ENCODE measurements around the gene WARS2. TPM values are rescaled to one million over a fixed set of nuclear protein-coding genes. Genes with fewer than 3 reads are reported as not detected.

The WARS2 gene
- total and polyA plus RNA-seq, 2 of the 8 experiments (the other 6 are each of a cell fraction or from before 2014, with no cell fraction given): 4.3 to 12.9 TPM

DNA sequence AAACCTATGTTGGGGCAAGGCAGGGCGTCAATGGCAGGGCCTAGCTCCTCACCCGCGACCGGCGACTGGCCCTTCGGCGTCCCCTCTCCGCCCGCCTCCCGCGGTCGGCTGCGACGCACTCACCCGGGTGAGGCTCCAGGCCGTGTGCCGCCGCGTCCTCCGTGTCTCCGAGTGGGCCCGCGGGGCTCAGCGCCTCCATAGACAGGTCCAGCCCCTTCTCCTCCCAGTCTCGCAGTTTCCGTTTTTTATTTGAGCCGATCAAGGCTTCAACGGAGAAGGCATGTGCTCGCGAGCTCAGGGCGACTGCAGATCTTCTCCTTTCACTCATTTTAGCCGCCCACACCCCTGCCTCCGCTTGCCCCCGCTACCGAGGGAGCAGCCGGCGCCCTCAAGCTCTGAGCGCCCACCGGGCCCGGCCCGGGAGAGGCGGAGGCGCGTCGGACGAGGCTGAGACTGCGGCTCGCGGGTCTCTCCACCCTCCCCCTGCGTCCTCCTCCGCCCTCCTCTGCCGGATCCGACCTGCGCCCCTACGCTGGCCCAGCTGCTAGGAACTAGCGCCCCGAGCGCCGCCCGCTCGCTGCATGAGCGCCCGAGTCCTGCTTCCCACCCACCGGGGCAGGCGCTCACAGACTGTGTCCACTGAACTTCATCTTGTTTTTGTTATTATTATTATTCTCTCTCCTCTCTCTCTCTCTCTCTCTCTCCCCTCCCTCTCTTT lies 152.8 kb downstream of the WARS2 start (continued):
- TF ChIP-seq KDM4A (IDR thresholded peaks at IDR 0.05; ENCODE audit: low read depth, low read length, severe bottlenecking) (peak; percentile 86), FOSL1 (IDR thresholded peaks at IDR 0.05; ENCODE audit: insufficient read depth, low read depth, low read length) (no peak), PHF8 (conservative IDR thresholded peaks at IDR 0.05; ENCODE audit: low read depth, low read length) (0 out of 2 replicates have a peak, but pooled peaks have one; percentile 7)
- TF ChIP-seq, protein P1, sequence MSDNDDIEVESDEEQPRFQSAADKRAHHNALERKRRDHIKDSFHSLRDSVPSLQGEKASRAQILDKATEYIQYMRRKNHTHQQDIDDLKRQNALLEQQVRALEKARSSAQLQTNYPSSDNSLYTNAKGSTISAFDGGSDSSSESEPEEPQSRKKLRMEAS (IDR thresholded peaks at IDR 0.05): peak; percentile 76

All from H1 (cell line).